ENCODE results near the gene FANK1.
"Not testable (repeated sequence)": the region's sequence is repeated elsewhere in the genome, so short reads cannot be mapped to it uniquely, and the experiment has no call there.

FANK1 gene

GRCh38 chr10:125911145-125911544 lies 14.8 kb downstream of the FANK1 start:
- no peak for DNase-seq (ENCODE audit: low spot score)
- in situ Hi-C loops (cut with MboI; ENCODE audit: low sequenced_read_pairs, unreplicated experiment): no loop called here
- TF ChIP-seq, protein P1, sequence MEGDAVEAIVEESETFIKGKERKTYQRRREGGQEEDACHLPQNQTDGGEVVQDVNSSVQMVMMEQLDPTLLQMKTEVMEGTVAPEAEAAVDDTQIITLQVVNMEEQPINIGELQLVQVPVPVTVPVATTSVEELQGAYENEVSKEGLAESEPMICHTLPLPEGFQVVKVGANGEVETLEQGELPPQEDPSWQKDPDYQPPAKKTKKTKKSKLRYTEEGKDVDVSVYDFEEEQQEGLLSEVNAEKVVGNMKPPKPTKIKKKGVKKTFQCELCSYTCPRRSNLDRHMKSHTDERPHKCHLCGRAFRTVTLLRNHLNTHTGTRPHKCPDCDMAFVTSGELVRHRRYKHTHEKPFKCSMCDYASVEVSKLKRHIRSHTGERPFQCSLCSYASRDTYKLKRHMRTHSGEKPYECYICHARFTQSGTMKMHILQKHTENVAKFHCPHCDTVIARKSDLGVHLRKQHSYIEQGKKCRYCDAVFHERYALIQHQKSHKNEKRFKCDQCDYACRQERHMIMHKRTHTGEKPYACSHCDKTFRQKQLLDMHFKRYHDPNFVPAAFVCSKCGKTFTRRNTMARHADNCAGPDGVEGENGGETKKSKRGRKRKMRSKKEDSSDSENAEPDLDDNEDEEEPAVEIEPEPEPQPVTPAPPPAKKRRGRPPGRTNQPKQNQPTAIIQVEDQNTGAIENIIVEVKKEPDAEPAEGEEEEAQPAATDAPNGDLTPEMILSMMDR (IDR thresholded peaks at IDR 0.05; ENCODE audit: borderline replicate concordance, control extremely low read depth, extremely low read depth, insufficient read depth, missing control alignments): no peak

DNA sequence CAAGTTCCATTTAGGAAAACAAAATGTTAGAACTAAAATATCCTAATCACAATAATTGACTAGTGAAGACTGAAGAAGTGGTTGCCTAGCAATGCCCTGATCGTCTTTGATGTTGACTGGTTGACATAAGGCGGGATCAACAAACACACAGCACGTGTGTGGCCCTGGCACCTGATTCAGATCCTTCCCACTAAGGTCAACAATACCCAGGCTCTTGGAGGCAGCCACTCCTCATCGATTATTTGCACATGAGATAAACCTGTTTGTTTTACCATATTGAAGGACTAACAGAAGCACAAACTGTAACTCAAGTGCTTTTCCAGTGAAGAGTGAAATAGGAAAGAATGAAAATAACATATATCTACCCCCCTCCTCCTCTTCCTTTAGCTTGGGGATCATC lies 15.6 kb downstream of the FANK1 start:
- TF ChIP-seq, protein P1 (IDR thresholded peaks at IDR 0.05; ENCODE audit: borderline replicate concordance, control extremely low read depth, extremely low read depth, insufficient read depth, missing control alignments): no peak
- in situ Hi-C loops (cut with MboI; ENCODE audit: low sequenced_read_pairs, unreplicated experiment): no loop called here
- no peak for DNase-seq (ENCODE audit: low spot score)

DNA sequence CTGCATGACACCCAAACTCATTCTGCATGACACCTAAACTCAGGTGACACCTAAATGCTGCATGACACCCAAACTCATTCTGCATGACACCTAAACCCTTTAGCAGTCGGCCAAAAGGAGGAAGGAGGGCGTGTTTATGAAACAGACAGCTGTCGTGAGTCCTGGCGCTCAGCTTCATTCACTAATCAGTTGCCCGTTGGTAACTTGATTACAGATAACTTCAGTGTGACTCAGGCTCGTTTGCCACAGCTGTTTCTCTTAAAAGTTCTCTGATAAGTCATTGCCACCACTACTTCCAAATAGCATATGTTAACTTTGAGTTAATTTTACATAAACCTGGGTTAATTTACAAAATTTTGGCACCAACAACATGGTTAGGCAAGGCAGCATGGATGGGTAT lies 16.9 kb downstream of the FANK1 start:
- in situ Hi-C loops (cut with MboI; ENCODE audit: low sequenced_read_pairs, unreplicated experiment): not testable (repeated sequence)

DNA sequence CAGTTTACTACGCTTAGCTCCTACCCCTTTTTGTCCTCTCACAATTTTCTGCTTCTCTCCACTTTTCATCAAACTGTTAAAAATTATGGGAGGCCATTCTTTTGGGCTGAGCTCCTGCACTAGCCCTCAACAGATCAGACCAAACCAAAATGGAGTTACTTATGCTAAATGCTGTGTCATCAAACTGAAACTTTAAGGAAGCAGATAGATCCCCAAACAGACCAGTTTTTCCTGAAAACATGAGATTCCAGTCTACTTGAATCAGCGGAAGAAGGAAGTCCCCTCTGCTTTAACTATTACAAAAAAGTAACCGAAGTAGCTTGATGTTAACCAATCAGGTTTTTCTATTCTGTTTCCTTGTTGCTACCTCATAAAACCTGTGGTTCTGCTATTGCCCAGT lies 20.6 kb downstream of the FANK1 start:
- in situ Hi-C loops (cut with MboI; ENCODE audit: low sequenced_read_pairs, unreplicated experiment): no loop called here
- DNase-seq (ENCODE audit: low spot score): no peak
- TF ChIP-seq, protein P1 (IDR thresholded peaks at IDR 0.05; ENCODE audit: borderline replicate concordance, control extremely low read depth, extremely low read depth, insufficient read depth, missing control alignments): no peak

More for the DNA sequence above, 16.9 kb downstream of the FANK1 start:
- not testable (repeated sequence) for DNase-seq (ENCODE audit: low spot score)

GRCh38 chr10:125917704-125918361 lies 21.5 kb downstream of the FANK1 start:
- in situ Hi-C loops (cut with MboI; ENCODE audit: low sequenced_read_pairs, unreplicated experiment): not testable (repeated sequence)

GRCh38 chr10:125921643-125922306 lies 25.4 kb downstream of the FANK1 start:
- DNase-seq (ENCODE audit: low spot score); in situ Hi-C loops (cut with MboI; ENCODE audit: low sequenced_read_pairs, unreplicated experiment): not testable (repeated sequence)

More at GRCh38 chr10:125917704-125918361, 21.5 kb downstream of the FANK1 start:
- not testable (repeated sequence) for DNase-seq (ENCODE audit: low spot score)

GRCh38 chr10:125925262-125925834 lies 29.0 kb downstream of the FANK1 start:
- no peak for DNase-seq (ENCODE audit: low spot score)
- TF ChIP-seq, protein P1 (IDR thresholded peaks at IDR 0.05; ENCODE audit: borderline replicate concordance, control extremely low read depth, extremely low read depth, insufficient read depth, missing control alignments): no peak
- in situ Hi-C loops (cut with MboI; ENCODE audit: low sequenced_read_pairs, unreplicated experiment): no loop called here

DNA sequence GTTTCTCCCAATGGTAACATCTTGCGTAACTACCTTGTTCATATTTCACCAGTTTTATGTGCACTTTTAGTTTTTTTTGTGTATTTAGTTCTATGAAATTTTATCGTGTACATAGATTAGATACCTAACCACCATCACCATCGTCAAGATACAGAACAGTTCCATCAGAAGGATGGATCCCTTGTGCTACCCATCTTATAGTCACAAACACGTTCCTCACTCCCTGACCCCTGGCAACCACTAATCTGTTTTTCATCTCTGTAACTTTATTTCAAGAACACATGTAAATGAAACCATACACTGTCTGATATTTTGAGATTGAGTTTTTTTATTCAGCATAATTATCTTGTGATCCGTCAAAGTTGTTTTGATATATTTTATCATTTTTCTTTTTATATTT lies 29.9 kb downstream of the FANK1 start:
- TF ChIP-seq, protein P1 (IDR thresholded peaks at IDR 0.05; ENCODE audit: borderline replicate concordance, control extremely low read depth, extremely low read depth, insufficient read depth, missing control alignments): no peak
- in situ Hi-C loops (cut with MboI; ENCODE audit: low sequenced_read_pairs, unreplicated experiment): no loop called here
- no peak for DNase-seq (ENCODE audit: low spot score)

- DNase-seq (ENCODE audit: low spot score); in situ Hi-C loops (cut with MboI; ENCODE audit: low sequenced_read_pairs, unreplicated experiment): not testable (repeated sequence)
These were observed 30.9 kb downstream of the FANK1 start for GRCh38 chr10:125927265-125927664.

All from GM13976 (cell line).